Cardiac fibroblast (primary cell): Measurements from ENCODE around the gene UBE2Q2.

Experiments used
- DNase-seq, 2 donors: peaks; one replicate each; pipeline versions ENCODE4 v3.0.0 to v3.0.0-alpha.2; 2010; ENCODE audit warnings: low read depth in 2 of 2
- H3K4me3 ChIP-seq, 2 donors: replicated peaks in 1 of 2; 1 replicate in 1 of 2; 2 replicates in 1 of 2; pipeline ENCODE4 v1.5.1; 2011; ENCODE audit warnings: low read depth in 2 of 2, low read length in 2 of 2, mild to moderate bottlenecking in 2 of 2, moderate library complexity in 1 of 2
- CTCF ChIP-seq: IDR thresholded peaks from one replicate; pipeline ENCODE4 v1.5.1; 2011; ENCODE audit warnings: low read depth, mild to moderate bottlenecking, low read length, inconsistent platforms

Gene UBE2Q2

GRCh38 chr15:75930866-75931265 is 87.6 kb downstream of the UBE2Q2 start:
- H3K4me3 ChIP-seq: no peak overlapping the region
- TF ChIP-seq CTCF: no peak
- DNase-seq: peak in 1 of 2 donors; percentile 29

- no peak for TF ChIP-seq CTCF
- H3K4me3 ChIP-seq: no peak overlapping the region
- DNase-seq: no peak
Measured at GRCh38 chr15:75942464-75942863, 99.2 kb downstream of the UBE2Q2 start.

GRCh38 chr15:75943246-75943645 is 100.0 kb downstream of the UBE2Q2 start:
- DNase-seq: no peak
- H3K4me3 ChIP-seq: no peak overlapping the region
- TF ChIP-seq CTCF: no peak

- DNase-seq: peak in 1 of 2 donors; percentile 18
- H3K4me3 ChIP-seq: no peak overlapping the region
- TF ChIP-seq CTCF: no peak
Measured at GRCh38 chr15:75943713-75944215, 100.5 kb downstream of the UBE2Q2 start.

GRCh38 chr15:75945953-75946352 is 102.7 kb downstream of the UBE2Q2 start:
- TF ChIP-seq CTCF: no peak
- peak; percentile 27 to 51 for DNase-seq
- H3K4me3 ChIP-seq: no peak overlapping the region

GRCh38 chr15:75947092-75947491 is 103.8 kb downstream of the UBE2Q2 start:
- no peak overlapping the region for H3K4me3 ChIP-seq
- DNase-seq: peak; percentile 43 to 78
- no peak for TF ChIP-seq CTCF

GRCh38 chr15:75948761-75949296 is 105.6 kb downstream of the UBE2Q2 start:
- no peak for DNase-seq
- TF ChIP-seq CTCF: no peak

More at GRCh38 chr15:75948761-75949296, 105.6 kb downstream of the UBE2Q2 start:
- no peak overlapping the region for H3K4me3 ChIP-seq
